ENCODE measurements around the gene BRMS1L.

- TF ChIP-seq CTCF (IDR thresholded peaks at IDR 0.05): no peak
- no peak for TF ChIP-seq POLR2A (IDR thresholded peaks at IDR 0.05)
These were observed 83.5 kb downstream of the BRMS1L start for GRCh38 chr14:35909665-35910064.

All from right lobe of liver (tissue), 4 donors.